ENCODE measurements around the gene SH3TC2.
A peak's percentile ranks its signal among the peaks of the same experiment; 100 is the strongest.

Gene SH3TC2

DNA sequence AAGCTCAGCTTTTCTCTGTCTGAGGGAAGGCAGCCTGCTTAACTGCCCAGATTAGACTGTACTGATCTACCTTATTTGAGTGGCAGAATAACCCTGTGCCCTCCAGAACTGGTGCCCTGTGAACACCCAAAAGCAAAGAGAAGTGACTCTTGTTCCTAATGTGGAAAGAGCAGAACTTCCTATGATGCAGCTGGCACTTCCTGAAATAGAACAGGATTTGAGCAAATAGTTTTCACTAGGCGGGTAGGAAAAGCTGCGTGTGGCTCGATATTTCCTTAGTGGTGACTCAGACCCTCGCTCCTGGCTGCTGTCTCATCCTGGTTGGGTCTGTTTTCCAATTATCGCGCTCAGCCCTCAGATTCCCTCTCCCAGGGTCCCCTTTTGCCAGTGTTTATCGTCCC lies 89.9 kb downstream of the SH3TC2 start:
- peak in 2 of 56 donors; percentile 6 to 10 for DNase-seq

DNA sequence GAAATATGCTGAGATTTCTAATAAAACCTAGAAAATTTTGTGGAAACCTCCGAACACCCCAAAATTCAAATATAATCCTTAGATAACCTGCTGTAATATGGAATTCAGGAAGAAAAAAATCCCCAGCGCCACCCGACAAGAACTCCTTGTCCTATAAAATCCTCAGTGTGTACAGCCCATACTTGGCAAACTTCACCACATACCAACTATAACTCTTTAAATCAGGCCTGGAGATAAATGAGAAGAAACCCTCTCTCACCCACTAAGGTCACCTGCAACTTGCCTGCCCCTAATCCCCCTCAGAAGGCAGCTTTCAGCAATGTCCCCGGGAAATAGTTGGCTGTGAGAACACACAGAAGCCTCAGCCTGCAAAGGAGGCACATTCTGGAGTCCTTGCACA lies 90.5 kb downstream of the SH3TC2 start:
- DNase-seq = no peak

DNA sequence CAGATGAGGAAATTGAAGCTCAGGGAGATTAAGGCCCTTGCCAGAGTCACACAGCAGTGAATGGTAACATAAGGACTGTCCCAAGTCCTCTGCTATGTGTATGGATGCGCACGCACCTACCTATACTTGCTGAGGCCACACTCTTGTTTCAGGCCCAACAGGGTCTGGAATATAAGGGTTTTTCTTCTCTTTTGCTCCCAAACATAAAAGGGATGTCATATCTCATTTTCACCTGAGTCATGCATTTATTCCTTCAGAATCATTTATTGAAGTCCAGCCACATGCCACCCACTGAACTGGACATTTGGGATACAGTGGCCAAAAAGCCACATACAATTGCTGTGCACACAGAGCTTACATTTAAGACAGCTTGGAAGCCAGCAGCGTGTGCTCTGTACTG lies 92.0 kb downstream of the SH3TC2 start:
- no peak for DNase-seq

DNA sequence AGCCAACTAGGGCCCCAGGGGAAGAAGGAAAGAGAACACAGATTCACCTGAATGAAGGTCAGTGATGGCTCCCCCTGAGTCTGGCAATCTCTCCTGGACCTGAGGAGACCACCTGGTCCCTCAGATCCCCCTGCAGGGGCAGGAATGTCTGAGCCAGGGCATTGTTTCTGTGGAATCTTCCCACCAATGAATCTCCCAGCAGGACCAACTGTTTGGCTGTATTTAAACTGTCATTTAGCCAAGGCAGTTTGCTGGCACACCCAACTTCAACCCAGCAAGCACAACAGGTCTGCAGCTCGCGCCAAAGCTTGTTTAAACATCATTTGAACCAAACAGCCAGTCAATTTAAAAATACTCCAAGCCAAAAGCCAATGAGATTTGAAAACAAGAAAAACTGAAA lies 92.6 kb downstream of the SH3TC2 start:
- peak in 5 of 56 donors; percentile 0 to 34 (median 6) for DNase-seq

DNA sequence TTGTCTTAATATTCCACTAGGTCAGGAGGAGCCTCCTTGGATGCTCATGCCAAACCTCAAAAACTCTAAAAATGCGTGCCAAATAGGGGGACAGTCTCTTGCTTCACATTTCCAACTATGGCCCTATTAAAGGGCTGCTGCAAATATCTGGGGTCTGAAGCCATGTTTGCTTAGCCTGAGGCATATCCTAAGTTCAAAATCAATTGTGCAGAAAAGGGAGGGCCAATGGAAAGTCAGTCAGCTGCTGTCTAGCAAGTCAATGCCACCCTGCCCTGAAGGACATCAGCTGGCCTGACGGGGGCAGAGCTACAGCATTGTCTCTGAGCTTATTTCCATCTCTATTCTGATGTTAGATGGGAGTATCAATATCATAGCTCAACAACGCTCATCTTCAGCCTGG lies 93.6 kb downstream of the SH3TC2 start:
- peak in 1 of 56 donors; percentile 1 for DNase-seq

DNA sequence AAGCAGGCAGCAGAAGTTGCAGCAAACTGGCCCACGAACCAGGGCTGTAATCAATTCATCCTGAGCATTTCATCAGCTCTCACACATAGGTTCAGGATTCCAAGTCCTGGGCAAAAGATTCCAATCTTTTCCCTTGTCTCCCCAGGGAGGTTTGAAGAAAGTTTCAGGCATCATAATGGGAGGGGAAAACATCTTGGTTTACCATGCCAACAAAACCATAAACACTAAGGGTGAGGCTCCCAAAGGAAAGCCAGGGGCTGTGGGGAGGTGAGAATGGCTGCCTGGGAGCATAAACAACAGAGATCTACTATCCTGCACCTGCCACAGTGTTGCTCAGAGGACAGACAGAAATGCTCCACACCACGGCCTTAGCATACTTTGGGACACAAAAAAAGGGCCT lies 94.6 kb downstream of the SH3TC2 start:
- DNase-seq = no peak

DNA sequence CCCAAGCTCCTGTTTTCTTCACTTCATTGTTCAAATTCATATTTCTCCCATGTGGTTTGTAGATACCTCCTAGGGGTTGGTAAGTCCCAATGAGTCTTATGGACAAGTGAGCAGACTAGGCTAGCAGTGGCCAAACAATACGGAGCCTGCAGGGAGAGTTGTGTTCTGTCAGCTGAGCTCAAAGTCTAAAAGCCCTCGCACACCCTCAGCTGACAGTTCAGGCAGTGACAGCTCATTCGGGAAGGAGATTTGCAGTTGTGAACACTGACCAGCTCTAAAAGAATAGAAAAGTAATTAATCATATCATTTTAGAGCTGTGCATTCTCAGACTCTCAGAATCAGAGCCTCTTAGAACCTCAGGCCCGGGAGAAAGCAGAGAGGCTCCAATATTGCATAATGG lies 95.1 kb downstream of the SH3TC2 start:
- DNase-seq = no peak

DNA sequence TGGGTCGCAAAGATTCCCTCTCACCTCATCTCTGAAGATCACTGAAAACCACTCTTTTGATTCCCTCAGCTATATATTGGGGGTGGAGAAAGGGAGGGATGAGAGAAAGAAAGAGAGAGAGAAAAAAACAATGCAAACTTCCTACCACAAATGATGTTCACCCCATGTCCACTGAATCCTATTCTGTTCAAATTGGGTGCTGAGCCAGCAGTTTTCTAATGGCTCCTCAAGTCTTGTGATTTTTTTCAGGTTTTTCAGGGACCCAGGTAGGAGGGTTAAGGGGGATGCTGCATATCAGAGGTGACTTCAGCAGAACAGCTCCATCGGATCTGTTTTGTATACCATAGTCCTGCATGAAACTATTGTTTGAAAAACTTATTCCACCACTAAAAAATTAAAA lies 95.9 kb downstream of the SH3TC2 start:
- DNase-seq = no peak

DNA sequence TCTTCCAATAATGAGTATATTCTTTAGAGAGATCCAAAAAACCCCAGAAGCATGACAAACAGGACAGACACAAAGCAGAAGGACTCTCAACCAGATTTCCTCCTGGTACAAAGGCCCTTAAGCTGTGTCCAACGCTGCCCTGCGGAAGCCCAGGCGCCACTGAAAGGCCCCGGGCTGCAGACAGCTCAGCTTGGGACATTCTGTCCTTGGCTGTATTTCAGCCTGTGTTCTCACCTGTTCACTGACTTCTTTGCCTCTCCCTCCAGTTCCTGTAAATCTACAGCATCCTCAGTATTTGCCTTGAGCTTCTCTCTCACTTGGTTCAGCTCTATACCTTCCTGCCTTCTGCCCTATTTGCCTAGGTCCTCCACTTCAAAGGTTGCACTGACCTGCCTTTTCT lies 96.5 kb downstream of the SH3TC2 start:
- peak in 1 of 56 donors; percentile 4 for DNase-seq

DNA sequence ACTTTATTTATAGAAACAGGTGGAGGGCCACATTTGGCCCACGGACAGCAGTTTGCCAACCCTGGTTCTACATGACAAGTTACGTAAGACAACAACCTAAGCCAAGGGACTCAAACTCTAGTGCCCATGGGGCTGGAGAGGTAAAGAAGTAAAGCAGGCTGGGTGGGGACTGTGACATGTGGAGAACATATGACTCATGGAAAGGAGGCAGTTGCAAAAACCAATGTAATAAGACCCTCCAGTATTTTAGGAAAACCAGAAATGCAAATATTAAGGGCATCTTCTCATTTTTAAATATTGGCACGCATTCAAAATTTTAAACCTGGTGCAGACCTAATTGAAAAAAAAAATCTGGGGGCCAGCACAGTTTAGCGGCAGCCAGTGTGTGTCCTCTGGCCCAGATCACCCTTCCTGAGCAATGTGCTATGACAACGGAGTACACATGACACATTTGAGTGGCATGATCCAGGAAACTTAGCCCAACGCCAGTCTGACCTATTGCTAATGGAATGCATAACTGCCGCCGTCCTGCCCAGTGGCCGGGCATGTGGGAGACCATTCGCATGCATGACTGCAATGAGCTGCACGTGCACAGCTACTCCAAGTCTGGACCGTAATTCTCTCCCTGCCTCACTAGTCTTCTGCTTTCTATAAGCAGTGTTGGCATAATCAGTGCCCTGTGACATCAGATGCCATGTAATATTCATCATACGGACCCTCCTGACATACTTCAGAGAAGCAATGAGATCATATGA lies 97.2 kb downstream of the SH3TC2 start:
- peak in 3 of 56 donors; percentile 0 to 25 (median 1) for DNase-seq

DNA sequence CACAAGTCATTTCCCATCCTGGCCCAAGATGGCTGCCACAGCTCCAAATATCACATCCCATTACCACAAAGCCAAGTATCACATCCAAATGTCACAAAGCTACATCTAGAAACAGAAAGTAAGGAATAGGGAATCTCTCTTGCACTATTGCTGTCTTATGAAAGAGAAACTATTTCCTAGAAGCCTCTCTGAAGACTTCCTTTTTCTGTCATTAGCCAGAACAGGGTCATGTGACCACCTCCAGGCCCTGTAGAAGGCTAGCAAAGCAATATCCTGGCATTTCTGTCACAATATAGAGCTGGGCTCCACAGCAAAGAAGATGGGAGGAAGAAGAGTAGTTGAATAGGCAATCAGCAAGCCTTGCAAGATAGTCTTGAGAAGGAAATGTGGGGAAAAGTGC lies 99.2 kb downstream of the SH3TC2 start:
- no peak for DNase-seq

DNA sequence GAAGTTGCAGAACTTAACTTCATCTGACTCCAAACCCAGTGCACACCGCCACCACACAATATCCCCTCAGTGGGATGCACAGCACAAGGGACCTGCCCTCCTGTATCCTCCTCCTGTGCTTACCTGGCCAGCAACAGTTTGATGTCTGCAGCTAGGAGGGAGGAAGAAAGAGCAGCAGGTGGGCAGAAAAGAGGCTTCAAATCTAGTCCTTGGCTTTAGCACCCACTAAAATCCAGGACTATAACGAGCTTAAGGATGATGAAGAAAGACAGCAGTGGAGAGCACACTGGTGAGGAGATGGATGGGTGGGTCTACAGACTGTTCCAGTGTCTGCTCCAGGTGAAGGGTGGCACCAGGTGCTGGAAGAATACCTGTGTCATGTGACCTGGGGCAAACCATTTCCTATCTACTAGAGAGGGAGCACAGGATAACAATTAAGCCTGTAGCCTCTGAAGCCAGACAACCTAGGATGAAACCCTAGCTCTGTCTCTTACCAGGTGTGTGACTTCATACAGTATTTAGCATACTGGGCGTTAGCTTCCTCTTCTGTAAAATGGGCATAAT lies 100.0 kb downstream of the SH3TC2 start:
- no peak for DNase-seq

DNA sequence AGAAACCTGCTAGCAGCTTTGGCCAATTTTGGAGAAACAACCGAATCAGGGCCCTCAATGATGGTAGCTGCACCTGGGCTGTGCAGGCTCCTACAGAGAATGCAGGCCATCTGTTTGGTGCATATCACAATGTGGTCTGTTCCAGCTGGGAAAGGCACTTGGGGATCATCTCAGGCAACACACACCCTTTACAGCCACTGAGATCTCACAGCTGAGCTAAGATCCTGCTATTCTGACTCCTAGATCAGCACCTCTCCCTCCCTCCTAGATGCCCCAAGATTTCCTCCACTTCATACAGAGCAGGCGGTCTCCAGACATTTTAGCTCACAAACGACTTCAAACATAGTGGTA lies 100.7 kb downstream of the SH3TC2 start:
- no peak for DNase-seq

DNA sequence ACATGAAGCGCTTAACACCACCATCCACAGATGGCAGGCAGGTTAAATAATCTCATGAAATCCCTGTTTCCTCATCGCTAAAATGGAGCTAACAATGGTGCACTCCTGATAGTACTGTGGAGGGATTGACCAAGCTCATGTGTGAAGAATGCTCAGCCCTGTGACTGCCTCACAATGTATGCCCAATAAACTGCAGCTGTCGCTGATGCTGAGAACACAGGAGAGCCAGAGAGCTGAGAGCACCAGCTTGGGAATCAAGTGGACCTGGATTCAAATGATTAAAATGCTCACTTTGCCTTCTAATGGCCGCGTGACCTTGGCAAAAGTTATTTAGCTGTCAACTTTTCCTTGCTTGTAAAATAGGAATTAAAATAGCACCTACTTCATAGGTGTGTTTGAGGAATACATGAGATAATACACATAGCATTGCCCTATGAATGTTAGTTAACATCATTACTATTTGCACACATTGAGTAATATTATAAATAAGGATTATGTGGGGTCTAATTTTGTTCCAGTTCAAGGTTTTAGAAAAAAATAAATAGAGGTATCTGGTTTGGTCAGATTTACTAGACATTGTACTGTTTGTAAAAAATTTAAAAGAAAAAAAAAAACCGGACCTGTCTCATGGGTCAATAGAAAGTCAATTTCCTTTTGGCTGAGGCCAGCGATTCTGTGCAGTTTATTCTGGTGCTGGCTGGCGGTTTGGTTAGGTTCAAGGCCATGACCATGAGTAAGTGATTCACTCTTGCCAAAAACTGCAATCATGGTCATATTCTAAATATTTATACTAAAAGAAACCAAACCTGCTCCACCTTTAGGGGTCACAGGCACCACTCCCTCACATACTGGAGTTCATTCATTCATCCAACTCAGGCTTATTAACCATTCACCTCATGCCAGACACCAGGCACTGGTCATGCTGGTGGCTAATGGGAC lies 101.3 kb downstream of the SH3TC2 start:
- DNase-seq = no peak

DNA sequence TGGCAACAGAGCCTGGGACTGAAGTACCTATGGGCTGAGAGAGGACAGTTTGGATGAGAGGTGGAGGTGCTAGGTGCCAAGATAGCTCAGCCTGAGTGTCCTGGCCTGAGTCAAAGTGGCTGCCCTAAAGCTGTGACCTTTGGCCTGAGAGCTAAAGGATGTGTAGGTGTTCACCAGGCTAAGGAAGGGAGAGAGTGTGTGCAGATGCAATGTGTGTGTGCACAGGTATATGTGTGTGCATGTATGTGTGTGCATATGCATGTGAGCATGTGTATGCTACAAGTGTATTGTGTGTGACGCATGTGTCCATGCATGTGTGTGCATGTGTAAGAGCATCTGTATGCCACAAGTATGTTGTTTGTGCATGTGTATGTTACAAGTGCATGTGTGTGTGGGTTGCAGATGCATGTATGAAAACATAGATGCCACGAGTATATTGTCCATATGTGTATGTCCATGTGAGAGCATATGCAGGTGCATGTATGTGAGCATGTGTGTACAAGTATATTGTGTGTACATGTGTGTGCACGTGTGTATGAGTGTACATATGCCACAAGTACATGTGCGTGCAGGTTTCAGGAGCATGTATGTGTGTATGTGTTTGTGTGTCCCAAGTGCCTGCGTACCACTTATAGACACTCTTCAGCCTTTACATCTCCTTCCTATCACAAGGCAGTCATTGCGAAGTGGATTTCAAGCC lies 102.6 kb downstream of the SH3TC2 start:
- DNase-seq = no peak

DNA sequence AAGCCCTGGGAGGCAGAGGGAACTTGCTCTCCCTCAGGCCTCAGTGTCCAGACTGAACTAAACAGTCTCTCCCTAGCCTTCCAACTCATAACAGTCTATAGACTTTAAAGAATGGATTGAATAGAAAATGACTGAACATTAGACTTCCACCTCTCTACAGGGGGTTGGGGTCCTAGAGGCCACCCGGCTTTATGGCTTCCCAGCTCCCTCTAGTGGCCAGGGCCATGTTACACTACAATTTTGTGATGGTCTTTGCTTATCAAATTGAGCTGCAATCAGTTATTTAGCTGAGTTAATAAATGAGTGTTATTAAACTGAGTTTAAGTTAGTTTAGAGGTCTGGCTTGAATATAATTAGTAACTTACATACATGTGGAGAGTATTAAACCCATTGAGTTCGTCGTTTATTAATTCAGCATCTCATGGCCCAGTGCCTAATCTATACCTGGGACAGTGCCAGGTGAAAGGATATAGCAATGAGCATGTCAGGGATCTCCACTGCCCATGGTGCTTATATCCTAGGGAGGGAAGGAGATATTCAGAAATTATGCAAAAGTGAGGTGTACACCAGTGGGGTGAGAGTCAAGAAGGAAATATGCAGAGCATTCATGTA lies 105.2 kb downstream of the SH3TC2 start:
- DNase-seq = peak in 5 of 56 donors; percentile 0 to 33 (median 6)

DNA sequence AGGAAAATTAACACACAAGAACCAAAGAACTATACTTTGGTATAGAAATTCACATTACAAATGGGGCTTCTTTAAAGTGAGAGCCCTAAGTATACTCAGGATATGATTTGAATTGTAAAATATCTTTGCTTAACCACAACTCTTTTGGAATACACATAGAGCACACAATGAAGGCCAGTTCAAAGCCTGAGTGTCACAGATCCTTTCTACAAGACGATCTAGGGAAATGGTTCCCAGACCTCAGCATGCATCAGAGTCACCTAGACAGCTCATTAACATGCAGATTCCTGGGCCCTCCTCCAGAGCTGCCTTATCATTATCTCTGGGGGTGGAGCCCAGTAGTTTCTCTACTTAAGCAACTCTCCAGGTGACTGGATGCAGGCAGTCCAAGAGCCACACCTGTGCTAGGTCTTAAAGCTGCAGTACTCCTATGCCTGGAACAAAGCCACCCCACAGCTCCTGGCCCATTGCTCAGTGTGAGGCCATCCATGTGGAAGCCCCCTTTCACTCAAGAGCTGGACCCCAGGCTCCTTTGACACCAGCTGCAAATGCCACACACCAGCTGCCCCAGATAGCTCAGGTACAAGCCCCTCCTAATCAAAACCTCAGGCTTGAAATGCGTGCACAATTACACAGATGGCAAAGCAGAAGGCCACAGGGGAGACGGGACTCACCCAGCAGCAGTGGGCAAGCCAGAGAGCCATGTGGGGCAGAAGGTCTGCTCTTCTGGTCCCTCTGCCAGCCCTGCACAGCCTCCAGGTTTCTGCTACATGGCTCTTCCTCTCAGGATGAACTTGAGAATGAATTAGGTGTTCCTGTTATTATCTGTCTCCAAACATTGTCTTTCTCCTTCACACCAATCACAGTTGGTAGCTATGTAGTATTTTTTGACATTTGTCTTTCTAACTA lies 106.1 kb downstream of the SH3TC2 start:
- DNase-seq = no peak
